Iris pigment epithelial cell (primary cell): ENCODE measurements around the gene CALML6.
A peak's percentile ranks its signal among the peaks of the same experiment; 100 is the strongest.

Experiments used
- DNase-seq: peaks from one replicate; pipeline ENCODE4 v3.0.0-alpha.2; 2011; ENCODE audit warnings: low read depth

Gene CALML6

DNA sequence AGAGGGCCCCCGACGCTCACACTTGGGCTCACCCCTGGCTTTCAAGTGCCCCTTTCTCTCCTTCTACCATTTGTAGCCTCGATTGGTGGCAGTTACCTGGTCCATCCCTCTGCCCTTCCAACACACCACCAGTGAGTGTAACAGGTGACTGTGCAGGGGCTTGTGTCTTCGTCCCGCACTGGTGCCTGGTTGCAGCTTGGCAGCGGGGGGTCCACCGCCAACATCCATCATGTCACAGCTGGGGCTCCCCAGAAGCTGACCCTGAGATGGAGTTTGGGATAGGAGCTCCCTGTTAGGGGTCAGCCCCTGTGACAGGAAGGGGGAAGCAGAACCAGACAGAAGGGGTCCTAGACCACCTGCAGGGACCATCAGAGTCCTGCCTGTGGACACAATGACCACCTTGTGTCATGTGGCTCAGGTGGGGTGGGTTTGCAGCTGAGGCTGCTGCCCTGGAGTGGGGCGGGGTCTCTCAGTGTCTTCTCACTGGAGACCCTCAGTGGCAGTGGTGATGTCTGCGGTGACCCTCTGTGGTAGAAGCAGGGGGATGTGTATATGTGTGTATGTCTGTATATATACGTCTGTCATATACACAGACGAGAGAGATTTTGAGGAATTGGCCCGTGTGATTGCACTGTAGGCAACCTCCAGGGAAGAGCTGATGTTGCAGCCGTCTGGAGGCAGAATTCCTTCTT, 3.6 kb upstream of the CALML6 start:
- DNase-seq = no peak

DNA sequence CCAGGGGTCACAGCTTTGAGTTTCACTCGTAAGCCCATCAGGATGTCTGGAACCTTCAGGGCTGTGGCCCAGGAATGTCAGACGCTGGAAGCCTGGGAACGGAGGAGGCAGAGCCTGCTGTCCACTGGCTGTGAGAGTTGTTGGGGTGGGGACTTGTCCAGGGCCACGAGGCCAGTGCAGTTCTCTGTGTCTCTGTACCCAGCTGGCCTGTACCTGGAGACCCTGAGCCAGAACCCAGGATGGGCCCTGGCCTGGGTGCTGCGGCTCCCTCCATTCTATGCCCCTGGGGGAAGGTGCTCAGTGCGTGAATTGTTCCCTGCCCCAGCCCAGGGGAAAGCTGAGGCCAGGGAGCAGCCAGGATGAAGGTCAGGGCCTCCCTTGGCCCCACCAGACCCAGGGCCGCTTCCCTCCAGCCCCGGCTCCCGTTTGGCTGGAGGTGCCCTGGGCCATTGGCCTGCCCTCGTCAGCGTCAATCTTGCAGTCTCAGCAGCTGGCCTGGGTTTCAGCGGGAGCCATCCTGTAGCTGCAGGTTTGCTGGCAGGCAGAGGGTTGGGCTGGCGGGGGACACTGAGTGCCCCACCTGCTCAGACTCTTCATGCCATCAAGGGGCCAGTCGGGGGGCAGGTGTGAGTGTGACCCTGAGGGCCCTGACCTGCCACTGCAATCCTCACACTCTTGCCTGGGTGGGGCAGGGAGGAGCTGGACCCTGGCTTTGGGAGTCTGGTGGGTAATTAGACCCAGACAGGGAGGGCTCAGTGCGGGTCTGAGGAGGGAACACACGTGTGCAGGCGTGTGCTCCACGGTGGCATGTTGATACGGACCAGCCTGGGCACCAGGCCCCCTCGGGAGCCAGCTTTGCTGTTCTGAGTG, 724 bp upstream of the CALML6 start:
- DNase-seq = no peak

DNA sequence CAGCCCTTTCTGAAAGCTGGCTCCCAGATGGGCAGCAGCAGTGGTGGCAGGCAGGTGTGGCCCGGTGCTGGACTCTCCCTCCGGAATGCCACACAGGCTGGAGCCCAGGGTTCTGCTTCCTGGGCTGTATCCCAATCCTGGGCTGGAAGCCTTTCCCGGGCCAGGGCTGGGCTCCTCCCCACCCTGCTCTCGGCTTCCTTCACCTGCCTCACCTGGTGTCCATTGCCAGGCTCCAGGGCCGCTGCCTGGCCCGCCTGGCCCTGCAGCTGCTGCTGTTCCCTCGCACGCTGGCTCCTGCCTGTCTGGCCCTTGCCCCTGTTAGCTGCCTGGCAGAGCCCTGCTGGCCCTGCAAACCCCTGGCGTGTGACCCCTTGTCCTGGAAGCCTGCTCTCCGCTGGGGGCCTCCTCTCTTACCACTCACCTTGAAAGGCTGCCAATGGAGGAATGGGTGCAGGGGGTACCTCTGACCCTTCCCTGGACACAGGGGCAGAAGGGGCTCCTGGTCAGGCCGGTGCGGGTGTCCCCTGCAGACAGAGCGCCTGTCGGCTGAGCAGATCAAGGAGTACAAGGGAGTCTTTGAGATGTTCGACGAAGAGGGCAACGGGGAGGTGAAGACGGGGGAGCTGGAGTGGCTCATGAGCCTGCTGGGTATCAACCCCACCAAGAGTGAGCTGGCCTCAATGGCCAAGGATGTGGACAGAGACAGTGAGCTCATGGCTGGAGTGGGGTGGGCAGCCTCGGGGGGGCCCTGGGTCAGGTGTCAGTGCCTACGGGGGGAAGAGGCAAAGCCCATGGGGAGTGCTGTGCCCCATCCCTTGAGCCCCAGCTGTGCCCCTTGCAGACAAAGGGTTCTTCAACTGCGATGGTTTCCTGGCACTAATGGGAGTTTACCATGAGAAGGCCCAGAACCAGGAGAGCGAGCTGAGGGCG, 1.1 kb downstream of the CALML6 start:
- no peak for DNase-seq

DNA sequence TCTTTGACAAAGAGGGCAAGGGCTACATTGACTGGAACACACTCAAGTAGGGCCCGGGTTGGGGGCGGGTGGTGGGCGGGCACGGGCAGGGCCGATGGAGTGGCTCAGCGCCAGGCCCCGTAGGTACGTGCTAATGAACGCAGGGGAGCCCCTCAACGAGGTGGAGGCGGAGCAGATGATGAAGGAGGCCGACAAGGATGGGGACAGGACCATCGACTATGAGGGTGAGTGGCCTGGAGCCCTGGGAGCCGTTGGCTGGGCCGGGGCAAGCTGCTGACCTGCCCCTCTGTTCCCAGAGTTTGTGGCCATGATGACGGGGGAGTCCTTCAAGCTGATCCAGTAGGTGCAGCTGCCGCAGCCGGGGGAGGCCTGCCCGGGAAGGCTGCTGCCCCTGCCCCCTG, 1.8 kb downstream of the CALML6 start:
- DNase-seq = no peak

DNA sequence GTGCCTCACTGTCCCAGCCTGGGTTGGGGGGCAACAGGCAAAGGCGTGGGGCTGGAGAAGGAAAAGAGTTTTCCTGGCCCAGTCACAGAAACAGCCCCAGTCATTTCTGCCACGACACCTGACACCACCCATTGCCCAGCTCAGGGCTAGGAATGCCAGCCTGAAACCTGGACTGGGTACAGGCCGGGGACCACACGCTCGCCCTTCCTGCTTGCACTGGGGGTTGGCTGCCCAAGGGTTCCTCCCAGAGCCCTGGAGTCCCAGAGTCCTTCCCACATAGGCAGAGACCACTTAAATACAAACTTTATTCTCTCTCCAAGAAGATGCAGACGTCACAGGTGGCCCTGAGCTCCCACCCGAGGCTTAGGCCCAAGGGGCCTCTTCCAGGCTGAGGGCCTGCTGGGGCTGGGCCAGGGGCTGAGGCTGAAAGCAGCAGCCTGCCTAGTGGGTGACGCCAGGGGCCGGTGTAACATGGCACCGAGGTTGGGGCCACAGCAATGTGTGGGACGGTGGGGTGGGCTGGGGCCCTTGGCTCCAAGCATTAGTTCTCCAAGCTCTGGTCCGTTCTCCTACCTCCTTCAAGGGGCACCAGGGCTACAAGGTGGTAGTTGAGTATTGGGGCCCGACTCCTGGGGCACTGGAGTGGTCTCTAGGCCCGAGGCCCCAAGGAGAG, 2.4 kb downstream of the CALML6 start:
- no peak for DNase-seq

DNA sequence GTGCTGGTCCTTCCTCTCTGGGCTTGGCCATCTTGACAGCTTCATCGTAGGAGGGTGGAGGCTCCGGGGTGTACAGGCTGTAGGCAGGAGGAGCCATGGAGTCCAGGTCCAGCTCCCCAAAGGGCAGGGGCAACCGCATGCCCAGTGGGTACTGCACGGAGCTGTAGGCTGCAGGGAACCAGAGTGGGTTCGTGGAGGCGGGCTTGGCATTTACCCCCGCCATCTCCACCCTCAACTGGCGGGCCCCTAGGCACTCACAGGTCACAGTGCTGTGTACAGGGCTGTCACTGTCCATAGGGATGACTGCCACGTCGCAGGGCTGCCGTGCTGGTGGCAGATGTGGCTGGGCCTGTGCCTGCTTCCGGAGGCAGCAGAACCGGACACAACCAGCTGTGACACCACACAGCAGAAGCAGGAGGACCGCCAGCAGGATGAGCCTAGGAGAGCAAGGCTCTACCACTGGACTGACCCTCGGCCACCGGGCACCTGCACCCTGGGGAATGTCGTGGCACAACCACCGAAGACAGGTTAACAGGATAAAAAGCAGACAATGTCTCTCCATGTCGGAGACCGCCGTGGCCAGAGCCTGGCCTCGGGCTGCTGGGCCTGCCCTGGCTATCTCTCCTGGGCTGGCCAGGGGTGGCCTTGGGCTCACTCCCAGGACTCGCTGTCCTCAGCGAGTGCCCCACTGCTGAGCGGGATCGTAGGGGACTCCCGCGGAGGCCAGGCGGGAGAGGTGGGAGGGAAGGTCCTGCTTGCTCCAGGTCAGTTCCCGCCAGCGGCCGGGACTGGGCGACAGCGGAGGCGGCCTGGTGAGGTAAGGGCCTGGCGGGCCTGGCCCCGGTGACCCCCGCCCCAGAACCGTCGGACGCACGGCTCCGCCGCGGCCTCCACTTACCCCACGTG, 3.2 kb downstream of the CALML6 start:
- DNase-seq = no peak

DNA sequence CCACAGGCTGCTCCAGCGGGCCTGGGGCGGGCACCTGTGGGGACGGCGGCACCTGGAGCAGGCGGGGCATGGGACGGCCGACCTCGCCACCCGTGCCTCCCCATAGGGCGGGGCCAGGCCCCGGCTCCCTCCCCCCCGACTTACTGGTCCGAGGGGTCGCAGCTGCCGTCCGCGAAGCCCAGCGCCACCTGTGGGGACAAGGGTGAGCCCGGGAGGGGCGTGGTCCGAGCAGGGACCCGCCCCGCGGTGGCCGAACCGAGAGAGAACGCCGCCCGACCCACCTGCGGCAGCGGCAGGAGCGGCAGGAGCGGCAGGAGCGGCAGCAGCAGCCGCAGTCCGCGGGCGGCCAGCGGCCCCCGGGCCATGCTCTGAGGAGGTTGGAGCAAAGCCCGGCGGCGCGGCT, 3.8 kb downstream of the CALML6 start, which contains the start of gene TMEM52:
TSS of gene TMEM52 (minus strand) at position 379 of the 403 bp plus-strand sequence. CDS start at position 365, 14 bp downstream.
- DNase-seq = no peak

DNA sequence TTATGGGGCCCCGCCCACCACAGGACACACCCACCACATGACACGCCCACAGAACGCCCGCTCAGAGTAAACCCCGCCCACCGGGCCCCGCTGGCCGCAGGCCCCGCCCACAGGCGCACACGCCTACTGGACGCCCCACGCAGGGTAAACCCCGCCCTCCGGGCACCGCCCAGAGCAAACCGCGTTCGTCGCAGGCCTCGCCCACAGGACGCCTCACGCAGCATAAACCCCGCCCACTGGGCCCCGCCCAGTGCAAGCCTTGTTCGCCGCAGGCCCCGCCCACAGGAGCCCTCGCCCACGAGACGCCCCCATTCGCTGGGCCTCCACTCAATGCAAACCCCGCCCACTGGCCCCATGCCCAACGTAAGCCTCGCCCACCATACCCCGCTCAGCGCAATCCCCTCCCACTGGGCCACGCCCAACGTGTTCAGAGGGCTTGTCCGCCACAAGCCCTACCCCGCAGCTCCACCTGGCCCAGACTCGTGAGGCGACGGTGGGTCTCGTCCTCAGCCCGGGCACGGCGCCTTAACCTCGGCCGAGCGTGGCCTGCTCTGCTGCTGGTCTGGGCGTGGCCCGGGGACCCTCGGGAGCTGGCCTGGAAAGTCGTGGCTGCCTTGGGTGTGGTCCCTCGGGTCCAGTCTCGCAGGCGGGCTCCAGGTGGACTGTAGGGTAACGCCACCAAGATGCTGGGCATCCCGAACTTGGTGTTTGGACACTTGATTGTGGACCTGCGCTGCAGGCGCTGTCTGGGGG, 4.4 kb downstream of the CALML6 start:
- DNase-seq = peak; percentile 97

DNA sequence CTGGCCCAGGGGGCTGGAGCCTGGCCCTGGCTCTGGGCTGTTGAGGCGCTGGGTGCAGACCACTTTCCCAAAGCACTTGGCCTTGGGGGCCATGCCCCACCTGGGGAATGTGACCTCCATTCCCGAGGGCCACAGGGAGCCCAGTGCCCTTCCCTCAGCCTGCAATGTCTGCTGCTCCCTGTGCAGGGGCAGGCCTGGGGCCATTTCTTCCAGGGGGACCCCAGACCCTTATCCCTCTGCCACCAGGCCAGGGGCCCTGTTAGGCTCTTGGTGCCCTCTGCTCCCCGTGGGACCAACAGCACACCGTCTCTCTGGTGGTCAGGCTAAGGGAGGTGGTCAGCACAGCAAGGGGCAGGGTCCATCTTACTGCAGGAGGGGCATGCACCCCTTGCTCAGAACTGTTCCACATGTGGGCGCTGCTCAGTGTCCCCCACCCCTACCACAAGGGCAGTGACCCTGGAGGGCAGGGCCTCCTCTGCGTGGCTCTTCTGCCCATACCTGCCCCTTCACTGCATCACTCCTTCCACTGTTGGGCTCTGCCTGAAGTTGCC, 5.1 kb downstream of the CALML6 start:
- DNase-seq = no peak

DNA sequence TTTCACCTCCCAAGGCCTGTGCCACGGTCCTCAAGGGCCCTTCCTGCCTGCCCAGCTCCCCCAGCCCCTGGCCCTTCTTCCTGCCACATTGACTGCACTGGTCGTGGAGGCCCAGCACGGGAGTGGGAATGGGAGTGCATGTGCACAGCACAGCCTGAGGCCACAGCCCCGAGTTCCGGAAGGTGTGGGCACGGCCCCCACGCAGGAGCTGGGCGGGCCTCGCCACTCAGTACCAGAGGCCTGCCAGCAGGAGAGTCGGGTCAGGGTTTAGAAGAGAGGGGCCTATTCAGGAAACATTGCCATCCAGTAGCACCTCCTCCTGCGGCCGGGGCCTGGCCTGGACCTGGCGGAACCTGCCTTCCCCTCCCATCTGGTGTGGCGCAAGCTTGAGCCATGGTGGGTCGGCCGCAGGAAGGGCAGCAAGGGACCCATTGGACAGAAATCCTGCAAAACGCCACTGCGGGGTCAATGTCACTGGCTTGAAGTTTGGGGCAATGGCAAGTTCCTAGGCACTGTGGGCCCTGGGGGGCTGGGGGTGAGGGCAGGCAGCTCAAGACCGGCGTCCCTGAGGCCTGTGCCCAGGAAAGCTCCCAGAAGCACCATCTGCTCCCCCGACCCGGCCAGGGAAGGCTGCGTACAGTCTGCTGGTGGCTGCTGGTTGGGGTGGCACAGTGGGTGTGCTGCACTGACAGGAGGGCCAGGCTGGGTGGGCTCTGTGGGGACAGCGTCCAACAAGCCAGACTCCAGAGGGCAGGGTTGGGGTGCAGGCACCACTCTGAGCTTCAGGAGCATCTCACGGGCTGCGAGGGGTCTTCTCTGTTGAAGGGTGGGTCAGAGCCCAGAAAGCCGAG, 5.8 kb downstream of the CALML6 start:
- no peak for DNase-seq

DNA sequence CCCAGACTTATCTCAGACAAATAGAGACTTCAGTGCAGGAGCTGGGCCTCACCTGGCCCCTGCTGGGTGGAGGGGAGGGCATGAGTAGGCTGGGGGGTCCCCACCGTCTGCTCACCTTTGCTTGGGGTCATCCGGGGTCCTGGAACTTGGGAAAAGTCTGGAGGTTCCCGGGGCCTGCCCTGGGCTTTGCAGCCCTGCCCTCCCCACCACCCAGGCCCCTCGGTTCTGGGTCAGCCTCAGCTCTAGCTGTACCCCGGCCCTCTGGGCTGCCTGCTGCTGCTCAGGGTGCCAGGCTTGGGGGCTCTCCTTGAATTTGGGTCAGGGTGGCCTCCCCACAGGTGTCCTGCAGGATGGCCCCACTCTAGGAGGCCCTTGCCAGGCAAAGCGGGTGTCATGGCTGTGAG, 6.4 kb downstream of the CALML6 start:
- DNase-seq = no peak

DNA sequence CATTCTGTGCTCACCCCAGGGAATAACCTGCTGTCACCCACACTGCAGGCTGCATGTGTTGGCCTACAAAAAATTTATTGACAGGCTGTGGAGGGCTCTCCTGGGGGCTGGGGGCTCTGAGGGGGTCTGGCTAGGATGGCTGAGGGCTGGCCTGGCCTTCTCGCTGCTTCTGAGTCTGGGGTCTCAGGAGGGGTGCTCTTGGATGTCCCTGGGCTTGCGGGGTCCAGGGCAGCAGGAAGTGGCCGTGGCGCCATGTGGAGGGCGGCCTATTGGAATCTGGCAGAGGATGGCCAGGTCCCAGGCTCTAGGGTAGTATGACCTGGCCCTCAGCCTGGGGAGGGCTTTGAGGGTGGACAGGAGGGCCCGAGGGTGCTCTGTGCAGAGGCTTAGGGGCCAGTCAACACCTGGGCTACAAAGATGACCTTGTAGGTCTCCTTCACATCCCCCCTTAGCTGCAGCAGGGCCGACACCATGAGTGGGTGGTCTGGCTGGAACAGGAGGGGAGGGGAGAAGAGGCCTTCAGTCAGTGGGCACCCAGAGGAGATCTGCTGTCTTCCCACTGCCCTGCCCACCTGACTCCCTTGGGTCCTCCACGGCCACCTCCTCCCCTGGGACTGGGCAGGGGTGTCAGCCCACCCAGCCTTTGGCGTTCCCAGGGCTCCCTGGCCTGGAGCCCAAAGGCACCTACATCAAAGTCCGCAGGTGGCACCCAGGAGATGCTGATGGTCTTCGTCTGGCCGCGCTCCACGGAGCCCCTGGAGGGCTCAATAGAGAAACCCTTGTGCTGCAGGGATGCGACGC, 7.0 kb downstream of the CALML6 start:
- DNase-seq = no peak

DNA sequence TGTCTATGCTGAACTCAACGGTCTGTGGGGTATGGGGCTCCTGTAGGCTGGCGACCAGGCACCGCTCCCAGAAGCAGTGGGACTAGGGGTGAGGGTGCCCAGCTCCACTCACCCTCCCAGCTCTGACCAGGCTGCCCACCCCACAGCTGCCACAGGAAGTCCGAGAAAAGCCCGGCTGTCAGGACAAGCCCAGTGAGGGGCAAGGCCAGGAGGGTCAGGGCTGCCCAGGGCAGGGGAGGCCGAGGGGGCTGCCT, 7.6 kb downstream of the CALML6 start:
- no peak for DNase-seq

DNA sequence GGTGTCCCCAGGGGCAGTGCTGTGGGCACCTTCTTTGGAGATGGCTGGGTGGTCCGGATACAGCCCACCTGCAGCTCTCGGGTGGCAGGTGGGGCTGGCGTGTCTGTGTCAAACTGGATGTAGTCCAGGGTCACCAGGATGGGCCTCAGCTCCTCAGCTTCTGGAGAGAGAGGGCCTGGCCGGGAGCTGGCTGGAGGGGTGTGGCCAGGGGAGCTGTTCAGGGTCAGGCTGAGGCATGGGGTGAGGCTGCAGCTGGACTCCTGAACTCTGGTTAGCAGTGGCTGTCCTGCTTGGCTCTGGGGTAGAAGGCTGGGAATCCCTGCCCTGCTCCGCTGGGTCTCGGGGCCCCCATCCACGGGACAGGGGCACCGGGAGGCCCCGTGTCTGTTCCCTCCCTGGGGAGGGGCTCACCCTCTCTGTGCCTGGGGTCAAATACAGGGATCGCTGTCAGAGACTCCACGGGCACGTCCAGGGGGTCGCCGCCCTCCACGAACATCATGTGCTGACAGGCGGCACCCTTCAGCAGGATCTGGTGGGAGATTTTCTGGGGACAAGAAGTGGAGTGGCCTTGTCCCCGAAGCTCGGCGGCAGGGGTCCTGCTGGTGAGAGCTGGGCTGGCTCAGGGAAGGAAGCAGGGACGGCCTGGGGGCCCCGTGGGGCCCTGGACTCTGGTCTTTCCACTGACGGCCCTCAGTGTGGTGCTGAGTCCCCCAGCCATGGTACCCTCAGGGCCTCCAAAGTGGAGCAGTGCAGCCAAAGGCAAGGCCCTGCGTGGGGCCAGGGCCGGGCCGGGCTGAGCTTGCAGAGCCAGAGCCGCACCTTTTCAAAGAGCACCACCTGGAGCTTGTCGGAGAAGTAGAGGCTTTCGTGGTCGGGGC, 8.1 kb downstream of the CALML6 start:
- DNase-seq = no peak

DNA sequence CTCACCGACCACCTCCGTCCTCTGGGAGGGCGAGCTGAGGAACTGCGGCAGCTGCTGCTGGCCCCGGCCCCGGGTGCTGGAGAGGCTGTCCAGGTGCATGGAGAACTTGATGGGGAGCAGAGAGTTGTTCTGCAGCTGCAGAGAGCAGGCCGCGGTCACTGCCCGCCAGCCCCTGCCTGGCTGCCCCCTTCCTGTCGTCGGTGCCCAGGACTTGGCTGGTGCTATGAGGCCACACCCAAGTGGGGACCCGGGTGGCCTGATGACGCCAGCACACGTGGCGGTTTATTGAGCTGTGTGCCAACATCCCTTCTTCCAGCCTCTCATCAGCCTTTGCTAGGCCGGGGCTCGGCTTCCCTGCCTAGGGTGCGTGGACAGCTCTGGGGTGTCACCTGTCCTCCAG, 9.3 kb downstream of the CALML6 start:
- no peak for DNase-seq

DNA sequence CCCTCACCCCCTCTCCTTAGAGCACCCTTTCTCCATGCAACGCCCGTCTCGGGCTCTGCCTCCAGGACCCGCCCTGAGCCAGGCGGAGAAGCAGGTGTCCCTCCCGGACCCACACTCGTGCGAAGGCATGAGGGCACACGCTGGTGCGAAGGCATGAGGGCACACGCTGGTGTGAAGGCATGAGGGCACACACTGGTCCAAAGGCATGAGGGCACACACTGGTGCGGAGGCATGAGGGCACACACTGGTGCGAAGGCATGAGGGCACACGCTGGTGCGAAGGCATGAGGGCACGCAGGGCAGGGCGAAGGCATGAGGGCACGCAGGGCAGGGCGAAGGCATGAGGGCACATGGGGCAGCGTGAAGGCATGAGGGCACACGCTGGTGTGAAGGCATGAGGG, 9.8 kb downstream of the CALML6 start:
- DNase-seq = no peak
